GM23248 (cell line): ENCODE data around the gene MBD1.

Experiments used
- EZH2 ChIP-seq: fragments of 200-600 bp; sonication (generic); IDR thresholded peaks from 2 replicates; pipeline ENCODE4 v1.6.1; 2018; ENCODE audit warnings: antibody characterized with exemption, mild to moderate bottlenecking; ENCODE audit not compliant: insufficient read depth, poor library complexity, severe bottlenecking
- EZH2phosphoT487 ChIP-seq: fragments of 200-600 bp; sonication (generic); IDR thresholded peaks from 2 replicates; pipeline ENCODE4 v1.6.1; 2018; ENCODE audit warnings: antibody characterized with exemption, moderate library complexity, mild to moderate bottlenecking, low read depth; ENCODE audit not compliant: insufficient read depth

DNA sequence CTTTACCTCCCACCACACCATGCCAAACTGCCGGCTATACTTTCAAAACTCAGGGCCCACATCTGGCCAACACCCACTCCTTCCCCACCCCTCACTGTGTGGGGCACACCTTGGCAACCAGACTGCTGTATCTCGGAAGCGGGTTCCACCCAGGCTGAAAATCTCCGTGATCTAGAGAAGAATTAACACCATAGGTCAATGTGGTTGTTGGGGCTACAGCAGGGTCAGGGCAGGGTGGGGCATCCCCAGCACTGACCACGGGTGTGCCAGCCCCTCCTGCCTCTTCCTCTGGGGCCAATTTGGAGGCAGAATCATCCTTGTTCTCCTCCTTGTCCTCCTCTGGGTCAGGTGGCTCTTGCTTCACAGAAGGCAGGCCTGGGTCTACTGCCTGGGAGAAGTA is 8.8 kb downstream of the MBD1 start:
- TF ChIP-seq EZH2 (no peak), EZH2phosphoT487 (no peak)
